GM12872 (cell line): ENCODE results near the gene ADAM12.

Source experiments
- CTCF ChIP-seq: IDR thresholded peaks from 3 replicates; pipeline ENCODE4 v1.5.1; 2011; ENCODE audit warnings: low read depth, mild to moderate bottlenecking, low read length, moderate library complexity; ENCODE audit not compliant: insufficient read depth

ADAM12 gene

GRCh38 chr10:126046831-126047230 lies 341.4 kb downstream of the ADAM12 start:
- TF ChIP-seq CTCF: no peak

- no peak for TF ChIP-seq CTCF
Measured at GRCh38 chr10:126045861-126046260, 342.4 kb downstream of the ADAM12 start.

GRCh38 chr10:126043389-126043788 lies 344.9 kb downstream of the ADAM12 start:
- no peak for TF ChIP-seq CTCF

GRCh38 chr10:126042906-126043305 lies 345.4 kb downstream of the ADAM12 start:
- no peak for TF ChIP-seq CTCF

- no peak for TF ChIP-seq CTCF
Measured at GRCh38 chr10:126042354-126042753, 345.9 kb downstream of the ADAM12 start.

GRCh38 chr10:126041804-126042231 lies 346.5 kb downstream of the ADAM12 start:
- no peak for TF ChIP-seq CTCF

- no peak for TF ChIP-seq CTCF
Measured at GRCh38 chr10:126041117-126041516, 347.2 kb downstream of the ADAM12 start.

- TF ChIP-seq CTCF: no peak
Measured at GRCh38 chr10:126037946-126038345, 350.3 kb downstream of the ADAM12 start.
